DND-41 (cell line): ENCODE results near the gene WASHC2C.
"Not testable (repeated sequence)": the region's sequence is repeated elsewhere in the genome, so short reads cannot be mapped to it uniquely, and the experiment has no call there.

Experiments used
- CTCF ChIP-seq: IDR thresholded peaks from 2 replicates; pipeline ENCODE4 v1.5.1; 2012; ENCODE audit warnings: borderline replicate concordance, low read length, moderate library complexity, mild to moderate bottlenecking; ENCODE audit not compliant: poor library complexity, severe bottlenecking; ENCODE audit errors: extremely low read depth
- EZH2 ChIP-seq: IDR thresholded peaks from 3 replicates; pipeline ENCODE4 v1.6.1; 2012; ENCODE audit warnings: borderline replicate concordance, low read depth, mild to moderate bottlenecking, moderate library complexity, low read length, inconsistent platforms; ENCODE audit not compliant: severe bottlenecking

GRCh38 chr10:45768334-45768733 lies 41.3 kb downstream of the WASHC2C start:
- TF ChIP-seq CTCF, EZH2: not testable (repeated sequence)
